SU-DHL-6 (cell line): ENCODE results near the gene TRRAP.

Source experiments
- H2AFZ ChIP-seq: fragments of 200-600 bp; sonication (generic); 2 replicates; pipeline ENCODE4 v1.6.1; 2014; ENCODE audit warnings: low read depth, mild to moderate bottlenecking, moderate library complexity, mixed read lengths, antibody characterized with exemption, low read length; ENCODE audit not compliant: severe bottlenecking
- H3F3A ChIP-seq: fragments of 200-600 bp; shearing (Covaris generic); 2 replicates; pipeline ENCODE4 v1.6.0; 2016; ENCODE audit warnings: antibody characterized with exemption, mild to moderate bottlenecking; ENCODE audit not compliant: insufficient read depth
- H3K27ac ChIP-seq: fragments of 200-600 bp; sonication (generic); 2 replicates; pipeline ENCODE4 v1.5.1; 2016; ENCODE audit warnings: low read depth, mild to moderate bottlenecking, low read length, moderate library complexity, mixed read lengths
- H3K27me3 ChIP-seq: fragments of 200-600 bp; sonication (generic), shearing (Covaris generic); 2 replicates; pipeline ENCODE4 v1.6.0; 2014; ENCODE audit warnings: mild to moderate bottlenecking, low read length
- H3K36me3 ChIP-seq: fragments of 200-600 bp; sonication (generic); 2 replicates; pipeline ENCODE4 v1.6.1; 2014; ENCODE audit warnings: mild to moderate bottlenecking, low read length, mixed read lengths
- H3K4me2 ChIP-seq: fragments of 300-600, 200-600 bp; shearing (Covaris generic), sonication (generic); 2 replicates; pipeline ENCODE4 v1.6.0; 2014; ENCODE audit warnings: low read length, low read depth, mild to moderate bottlenecking; ENCODE audit not compliant: poor library complexity, severe bottlenecking
- H3K4me3 ChIP-seq: fragments of 200-600 bp; sonication (generic); 2 replicates; pipeline ENCODE4 v1.5.1; 2014; ENCODE audit warnings: antibody characterized with exemption, low read length, mild to moderate bottlenecking, mixed read lengths; ENCODE audit not compliant: insufficient read depth, poor library complexity, severe bottlenecking
- H3K79me2 ChIP-seq: fragments of 200-600 bp; sonication (generic); 2 replicates; pipeline ENCODE4 v1.6.1; 2014; ENCODE audit warnings: mild to moderate bottlenecking, low read length, moderate library complexity; ENCODE audit not compliant: insufficient read depth
- H3K9ac ChIP-seq: fragments of 200-600 bp; sonication (generic); 2 replicates; pipeline ENCODE4 v1.7.0; 2014; ENCODE audit warnings: mild to moderate bottlenecking, low read length
- H3K9me2 ChIP-seq: fragments of 200-600 bp; sonication (generic); replicated peaks from 2 replicates; pipeline ENCODE4 v1.6.1; 2014; ENCODE audit warnings: low read length; ENCODE audit not compliant: insufficient read depth
- H3K9me3 ChIP-seq: fragments of 200-600 bp; sonication (generic); 2 replicates; pipeline ENCODE4 v1.6.1; 2014; ENCODE audit warnings: low read length, mixed read lengths; ENCODE audit not compliant: insufficient read depth
- H4K20me1 ChIP-seq: fragments of 200-600 bp; sonication (generic); 2 replicates; pipeline ENCODE4 v1.6.1; 2014; ENCODE audit warnings: low read depth, mild to moderate bottlenecking, antibody characterized with exemption, low read length, moderate library complexity, mixed read lengths
- EZH2phosphoT487 ChIP-seq: fragments of 200-600 bp; sonication (generic), shearing (Covaris generic); conservative IDR thresholded peaks from 2 replicates; pipeline ENCODE4 v1.6.1; 2018; ENCODE audit warnings: mild to moderate bottlenecking, antibody characterized with exemption, low read length, moderate library complexity, mixed read lengths
- TF ChIP-seq, protein P1 (sequence below): fragments of 200-600 bp; sonication (generic); IDR thresholded peaks from one replicate; pipeline ENCODE4 v1.5.1; 2017; ENCODE audit warnings: antibody characterized with exemption, mild to moderate bottlenecking, low read length, moderate library complexity; ENCODE audit not compliant: insufficient read depth, poor library complexity, severe bottlenecking

TRRAP gene

DNA sequence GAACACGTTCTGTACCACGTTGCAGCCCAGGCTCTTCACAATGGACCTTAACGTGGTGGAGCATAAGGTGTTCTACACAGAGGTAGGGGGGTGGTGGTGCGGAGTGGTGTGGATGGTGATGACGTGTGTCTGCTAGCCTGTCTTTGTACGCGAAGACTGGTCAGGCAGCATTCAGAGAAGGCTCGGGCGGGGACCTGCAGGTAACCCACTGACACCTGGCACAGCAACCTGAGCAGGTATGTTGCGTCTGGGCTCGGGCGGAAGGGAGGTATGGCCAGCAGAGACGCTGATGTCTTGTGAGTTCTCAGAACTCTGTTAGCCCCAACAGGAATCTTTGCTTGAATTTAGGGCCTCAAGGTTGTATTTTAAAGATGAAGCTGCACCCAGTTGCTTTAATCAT lies 55.0 kb downstream of the TRRAP start:
- Histone ChIP-seq H3K9me2 (no peaks in the 10 kb centered on the region), H3K4me3 (no peak overlapping the region), H3K4me2 (no peak overlapping the region), H3K27me3 (no peaks in the 10 kb centered on the region), H2AFZ (no peak overlapping the region), H3K9ac (no peak overlapping the region), H3K27ac (no peak overlapping the region), H3K9me3 (no peaks in the 10 kb centered on the region), H3K79me2 (no peaks in the 10 kb centered on the region), H4K20me1 (no peaks in the 10 kb centered on the region), H3K36me3 (peaks cover 50% of the 10 kb centered on the region), H3F3A (no peaks in the 10 kb centered on the region)
- no peak for TF ChIP-seq EZH2phosphoT487
- TF ChIP-seq, protein P1, sequence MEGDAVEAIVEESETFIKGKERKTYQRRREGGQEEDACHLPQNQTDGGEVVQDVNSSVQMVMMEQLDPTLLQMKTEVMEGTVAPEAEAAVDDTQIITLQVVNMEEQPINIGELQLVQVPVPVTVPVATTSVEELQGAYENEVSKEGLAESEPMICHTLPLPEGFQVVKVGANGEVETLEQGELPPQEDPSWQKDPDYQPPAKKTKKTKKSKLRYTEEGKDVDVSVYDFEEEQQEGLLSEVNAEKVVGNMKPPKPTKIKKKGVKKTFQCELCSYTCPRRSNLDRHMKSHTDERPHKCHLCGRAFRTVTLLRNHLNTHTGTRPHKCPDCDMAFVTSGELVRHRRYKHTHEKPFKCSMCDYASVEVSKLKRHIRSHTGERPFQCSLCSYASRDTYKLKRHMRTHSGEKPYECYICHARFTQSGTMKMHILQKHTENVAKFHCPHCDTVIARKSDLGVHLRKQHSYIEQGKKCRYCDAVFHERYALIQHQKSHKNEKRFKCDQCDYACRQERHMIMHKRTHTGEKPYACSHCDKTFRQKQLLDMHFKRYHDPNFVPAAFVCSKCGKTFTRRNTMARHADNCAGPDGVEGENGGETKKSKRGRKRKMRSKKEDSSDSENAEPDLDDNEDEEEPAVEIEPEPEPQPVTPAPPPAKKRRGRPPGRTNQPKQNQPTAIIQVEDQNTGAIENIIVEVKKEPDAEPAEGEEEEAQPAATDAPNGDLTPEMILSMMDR: no peak

DNA sequence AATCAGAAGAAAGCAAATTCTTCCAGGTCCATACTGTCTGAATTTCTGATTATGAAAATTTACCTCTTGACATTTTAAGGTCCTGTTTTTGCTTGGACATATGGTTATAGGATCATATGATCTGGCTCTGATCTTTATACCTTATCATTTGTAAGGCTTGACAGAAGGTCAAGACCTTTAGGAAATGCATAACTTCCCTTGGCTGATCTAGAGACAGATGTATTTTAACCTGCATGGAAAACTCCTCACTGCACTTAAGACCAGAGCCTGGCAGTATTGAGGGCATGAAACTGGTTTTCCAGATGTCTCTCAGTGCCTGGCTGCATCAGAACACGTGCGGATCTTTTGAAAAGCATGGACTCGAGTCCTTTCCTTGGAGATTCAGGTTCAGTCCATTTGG lies 55.9 kb downstream of the TRRAP start:
- Histone ChIP-seq H3K9me3 (no peaks in the 10 kb centered on the region), H3K79me2 (no peaks in the 10 kb centered on the region), H3K9ac (no peak overlapping the region), H3K36me3 (peaks cover 54% of the 10 kb centered on the region), H3K9me2 (no peaks in the 10 kb centered on the region), H3K4me2 (no peak overlapping the region), H3K27me3 (no peaks in the 10 kb centered on the region), H2AFZ (no peak overlapping the region), H3F3A (no peaks in the 10 kb centered on the region), H3K4me3 (no peak overlapping the region), H4K20me1 (no peaks in the 10 kb centered on the region), H3K27ac (no peak overlapping the region)
- TF ChIP-seq, protein P1: no peak
- no peak for TF ChIP-seq EZH2phosphoT487

DNA sequence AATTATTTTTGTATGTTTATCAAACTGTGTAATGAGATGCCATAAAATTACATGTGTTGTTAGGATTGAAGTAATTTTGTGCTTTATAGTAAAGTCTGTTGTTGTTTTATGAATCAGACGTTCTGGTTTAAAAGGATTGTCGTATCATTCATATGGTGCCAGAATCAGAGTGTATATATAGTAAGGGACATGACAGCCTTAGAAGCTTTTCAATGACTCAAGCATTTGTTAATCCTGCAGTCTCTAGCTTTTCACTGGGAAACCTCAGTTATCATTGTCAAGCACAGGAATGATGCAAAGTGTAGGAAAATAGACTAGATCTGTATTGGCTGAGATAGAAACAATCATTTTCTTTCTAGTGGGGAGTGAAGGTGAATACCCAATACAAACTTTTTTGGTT lies 57.5 kb downstream of the TRRAP start:
- H4K20me1 ChIP-seq: no peaks in the 10 kb centered on the region
- no peaks in the 10 kb centered on the region for H3K9me2 ChIP-seq
- H3K36me3 ChIP-seq: peaks cover 53% of the 10 kb centered on the region
- no peak overlapping the region for H3K4me2 ChIP-seq
- no peak overlapping the region for H3K9ac ChIP-seq
- H3K9me3 ChIP-seq: no peaks in the 10 kb centered on the region
- H3K27ac ChIP-seq: no peak overlapping the region
- H3F3A ChIP-seq: no peaks in the 10 kb centered on the region
- H2AFZ ChIP-seq: no peak overlapping the region
- H3K4me3 ChIP-seq: no peak overlapping the region
- H3K27me3 ChIP-seq: no peaks in the 10 kb centered on the region
- H3K79me2 ChIP-seq: no peaks in the 10 kb centered on the region
- TF ChIP-seq, protein P1: no peak
- TF ChIP-seq EZH2phosphoT487: no peak
